ENCODE results near the gene CIROP.

CIROP gene

DNA sequence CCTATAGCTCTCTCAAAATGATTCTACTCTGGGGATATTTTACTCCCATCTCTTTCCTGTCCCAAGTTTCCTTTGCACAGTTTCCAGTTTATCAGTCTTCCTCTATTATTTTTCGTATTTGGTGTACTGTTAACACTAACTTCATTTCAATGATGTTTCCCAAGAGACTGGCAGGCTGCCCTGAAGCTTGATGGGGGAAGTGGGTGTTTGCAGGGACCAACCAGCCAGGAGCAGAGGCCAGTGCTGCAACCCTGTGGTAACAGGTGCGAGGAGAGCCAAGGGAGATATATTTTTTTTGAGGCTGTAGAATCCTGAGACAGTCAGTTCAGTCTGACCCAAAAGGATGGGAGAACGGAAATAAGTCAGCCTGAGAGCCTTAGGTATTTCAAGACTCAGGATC, 26.1 kb upstream of the CIROP start:
- no peak for DNase-seq

DNA sequence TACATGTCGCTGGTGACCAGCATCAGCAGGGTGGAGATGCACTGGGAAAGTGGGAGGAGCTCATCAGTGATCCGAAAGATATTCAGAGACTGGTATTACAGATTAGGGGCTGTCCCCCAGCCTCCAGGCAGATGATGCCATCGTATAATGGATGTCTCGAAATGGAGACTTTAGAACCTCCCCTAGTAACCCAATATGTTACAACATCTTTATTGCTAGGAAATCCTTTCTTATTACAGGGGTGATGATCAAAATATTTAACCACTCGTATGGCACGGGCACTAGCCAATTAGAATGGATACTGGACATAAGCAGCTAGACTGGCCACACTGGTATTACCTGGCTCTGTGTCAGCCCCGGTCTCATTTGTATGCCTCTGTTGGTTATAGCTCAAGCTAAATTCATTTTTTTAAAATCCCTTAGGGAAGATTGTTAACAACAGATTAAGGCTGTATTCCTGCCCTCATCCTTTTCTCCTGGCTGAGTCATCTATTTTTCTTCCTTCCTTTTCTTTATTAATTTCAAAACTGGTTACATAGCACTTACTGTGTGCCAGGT, 25.0 kb upstream of the CIROP start:
- DNase-seq, result no peak

DNA sequence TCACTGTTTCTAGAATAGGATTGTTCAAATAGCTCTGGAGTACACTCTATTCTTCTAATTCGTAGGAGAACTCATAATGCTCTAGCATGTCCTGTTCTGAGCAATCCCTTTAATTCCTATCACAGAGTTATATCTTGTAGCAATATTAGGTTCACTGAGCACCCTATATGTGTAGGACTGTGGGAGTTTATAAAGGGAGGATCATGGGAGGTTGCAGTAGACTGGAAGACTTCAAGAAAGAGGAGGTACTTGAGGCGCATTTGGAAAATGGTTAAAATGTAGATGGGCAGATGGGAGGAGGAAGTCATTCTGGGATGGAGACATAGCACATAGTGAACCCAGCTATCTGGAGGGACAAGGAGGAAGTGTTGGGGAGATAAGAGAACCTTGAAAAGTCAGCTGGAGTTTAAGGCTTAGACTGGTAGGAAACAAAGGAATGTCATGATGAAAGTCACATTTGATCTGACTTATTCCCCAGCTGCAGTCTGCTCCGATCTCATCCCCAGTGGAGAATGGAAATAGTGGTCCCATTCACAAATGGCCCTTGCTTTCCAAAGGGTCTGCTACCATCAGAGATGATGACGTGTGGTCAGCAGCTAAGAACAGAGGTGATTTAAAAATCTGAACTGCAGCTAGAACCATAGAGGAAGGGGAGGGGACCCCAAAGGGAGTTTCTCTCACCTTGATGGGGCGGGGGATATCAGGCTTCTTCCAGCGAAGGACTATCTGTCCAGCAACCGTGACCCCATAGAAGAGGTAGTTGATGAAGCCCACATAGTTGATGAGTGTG, 24.4 kb upstream of the CIROP start:
- no peak for DNase-seq

DNA sequence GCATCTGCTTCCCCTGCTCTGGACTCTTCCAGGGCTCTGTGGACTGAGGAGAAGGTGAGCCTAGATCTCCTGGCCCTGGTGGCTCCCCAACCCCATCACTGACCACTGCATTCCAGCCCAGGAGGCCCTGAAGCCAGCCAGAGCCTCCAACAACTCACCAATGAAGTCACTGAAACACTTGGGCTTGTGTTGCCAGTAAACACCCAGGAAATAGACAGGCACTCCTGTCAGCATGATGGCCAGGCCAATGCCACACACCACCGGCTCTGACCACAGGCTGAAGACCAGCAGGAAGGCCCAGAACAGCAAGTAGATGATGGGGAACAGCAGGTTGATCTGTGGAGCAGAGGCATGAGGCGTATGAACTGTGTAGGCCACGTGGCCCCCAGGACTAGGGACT, 23.1 kb upstream of the CIROP start:
- DNase-seq, result no peak

DNA sequence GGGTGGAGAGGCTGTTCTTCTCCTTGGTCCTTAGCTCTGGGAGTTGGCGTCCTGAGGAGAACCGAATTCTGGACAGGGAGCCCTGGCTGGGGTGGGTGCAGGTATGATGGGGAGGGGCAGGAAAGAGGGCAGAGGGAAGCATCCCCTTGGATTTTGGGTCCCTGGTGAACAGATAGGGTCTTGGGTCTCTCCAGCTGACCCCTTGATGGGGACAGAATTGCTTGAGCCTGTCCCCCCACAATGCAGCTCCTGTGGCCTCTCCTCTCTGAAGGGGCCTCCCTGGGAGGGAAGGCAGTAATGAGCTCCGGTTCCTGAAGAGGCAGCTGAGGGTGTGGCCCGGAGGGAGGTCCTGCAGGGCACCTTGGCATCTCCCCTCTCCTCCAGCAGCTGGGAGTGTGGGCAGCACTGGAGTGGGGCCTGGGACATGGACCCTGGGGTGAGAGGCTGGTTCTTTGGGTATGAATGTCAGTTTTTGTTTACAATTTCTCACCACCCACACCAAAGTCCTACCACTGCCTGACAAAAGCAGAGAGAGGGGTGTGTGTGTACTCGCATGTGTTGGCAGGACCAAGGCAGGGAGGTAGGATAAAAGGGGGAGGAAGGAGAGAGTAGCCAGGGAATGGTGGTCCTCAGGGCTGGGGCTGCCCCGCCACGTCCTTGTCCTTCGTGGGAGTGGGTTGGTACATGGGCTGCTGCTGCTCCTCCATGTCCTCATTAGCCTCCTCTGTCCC, 21.9 kb upstream of the CIROP start:
- DNase-seq, result no peak

DNA sequence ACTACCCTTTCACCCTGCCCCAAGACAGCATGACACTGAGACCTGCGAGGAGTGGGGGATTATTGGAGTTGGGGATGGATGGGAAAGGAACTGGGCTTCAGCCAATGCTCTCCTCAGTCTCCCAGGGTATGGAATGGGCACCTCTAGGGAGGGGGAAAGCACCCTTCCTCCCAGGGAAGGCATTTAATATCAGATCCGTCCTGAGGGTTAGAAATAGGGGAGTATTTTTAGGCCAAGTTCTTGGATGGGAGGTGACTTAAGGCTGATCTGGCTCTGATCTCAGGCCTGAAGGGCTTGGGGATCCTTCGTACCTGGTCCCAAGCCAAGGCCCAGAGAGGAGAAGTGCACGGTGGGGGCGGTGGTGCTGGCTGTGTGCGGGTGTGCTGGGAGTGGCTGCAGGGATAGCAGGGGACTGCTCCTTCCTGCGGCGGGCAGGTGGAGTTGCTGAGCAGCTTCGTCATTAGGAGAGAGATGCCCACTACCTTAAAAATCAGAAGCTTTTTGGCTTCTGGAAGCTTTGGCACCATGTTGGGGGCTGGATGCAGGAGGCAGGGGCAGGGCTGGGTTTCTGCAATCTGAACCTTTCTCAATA, 21.2 kb upstream of the CIROP start:
- no peak for DNase-seq

DNA sequence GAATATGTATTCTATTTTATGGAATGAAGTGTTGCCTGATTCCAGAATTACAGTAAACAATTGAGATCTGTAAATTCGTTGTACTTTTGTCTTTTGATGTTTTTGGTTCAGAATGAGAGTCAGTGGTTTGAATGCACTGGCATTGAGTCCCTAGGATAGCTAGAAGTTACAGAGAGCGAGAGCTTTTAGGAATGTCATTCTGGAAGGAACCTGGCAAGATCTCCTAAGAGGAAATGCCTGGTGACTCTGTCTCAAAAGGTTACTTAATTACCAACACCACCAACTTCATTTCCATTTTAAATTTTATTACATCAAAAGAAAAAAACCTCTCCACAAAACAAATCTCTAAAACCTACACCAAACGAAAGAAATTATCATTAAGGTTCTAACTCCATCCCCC, 20.2 kb upstream of the CIROP start:
- no peak for DNase-seq

DNA sequence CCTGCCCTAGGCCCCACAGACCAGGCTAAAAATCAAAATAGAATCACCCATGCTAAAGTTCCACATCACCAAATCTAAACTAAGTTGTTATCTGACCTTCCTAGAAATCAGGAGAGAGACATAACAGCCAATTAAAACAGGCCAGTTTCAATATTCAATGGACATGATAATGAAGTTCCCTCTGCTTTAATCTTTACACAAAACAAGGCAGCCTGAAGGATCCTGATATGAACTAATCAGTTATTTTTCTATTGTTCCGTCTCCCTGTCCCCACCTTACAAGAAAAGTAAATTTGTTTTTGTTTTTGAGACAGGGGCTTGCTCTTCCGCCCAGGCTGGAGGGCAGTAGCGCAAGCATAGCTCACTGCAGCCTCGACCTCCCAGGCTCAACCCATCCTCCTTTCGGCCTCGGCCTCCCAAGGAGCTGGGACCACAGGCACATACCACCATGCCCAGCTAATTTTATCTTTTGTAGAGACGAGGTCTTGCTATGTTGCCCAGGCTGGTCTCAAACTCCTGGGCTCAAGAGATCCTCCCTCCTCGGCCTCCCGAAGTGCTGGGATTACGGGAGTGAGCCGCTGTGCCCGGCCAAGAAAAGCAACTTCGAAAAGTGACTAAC, 19.7 kb upstream of the CIROP start:
- DNase-seq, result no peak

DNA sequence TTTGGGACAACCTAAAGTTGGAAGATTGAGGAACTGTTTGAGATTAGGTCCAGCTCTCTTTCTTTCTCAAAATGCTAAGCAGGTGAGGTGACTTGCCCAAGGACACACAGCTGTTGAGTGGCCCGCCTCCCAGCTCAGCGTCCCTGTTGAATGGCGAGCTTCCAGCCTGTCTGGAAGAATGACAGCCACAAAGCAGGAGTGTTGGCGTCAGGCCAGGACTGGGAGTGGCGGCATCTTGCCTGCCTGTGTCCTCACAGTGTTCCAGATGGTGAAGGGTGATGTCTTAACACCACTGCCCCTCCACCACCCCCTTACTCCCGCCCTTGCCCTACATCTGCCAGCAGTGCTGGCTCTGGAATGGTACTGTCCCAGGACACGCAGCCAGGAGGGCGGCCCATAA, 18.6 kb upstream of the CIROP start:
- DNase-seq, result no peak

DNA sequence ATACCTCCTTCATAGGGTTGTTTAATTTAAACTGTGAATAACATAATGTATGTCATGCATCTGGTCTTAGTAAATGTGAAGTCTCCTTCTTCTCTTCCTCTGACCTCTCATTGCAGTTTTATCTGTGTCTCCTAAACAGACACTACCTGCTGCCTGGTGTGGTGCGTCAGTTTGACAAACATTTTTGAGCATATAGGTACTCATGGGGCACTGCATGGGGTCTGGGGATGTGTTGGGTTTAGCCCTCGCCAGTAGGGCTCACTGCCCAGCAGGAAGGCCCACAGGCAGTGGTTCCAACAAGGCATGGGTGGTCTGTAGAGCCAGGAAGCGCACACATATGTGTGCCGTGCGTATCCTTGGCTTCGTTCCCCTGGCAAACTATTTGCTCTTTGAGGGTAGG, 17.3 kb upstream of the CIROP start:
- DNase-seq, result no peak

DNA sequence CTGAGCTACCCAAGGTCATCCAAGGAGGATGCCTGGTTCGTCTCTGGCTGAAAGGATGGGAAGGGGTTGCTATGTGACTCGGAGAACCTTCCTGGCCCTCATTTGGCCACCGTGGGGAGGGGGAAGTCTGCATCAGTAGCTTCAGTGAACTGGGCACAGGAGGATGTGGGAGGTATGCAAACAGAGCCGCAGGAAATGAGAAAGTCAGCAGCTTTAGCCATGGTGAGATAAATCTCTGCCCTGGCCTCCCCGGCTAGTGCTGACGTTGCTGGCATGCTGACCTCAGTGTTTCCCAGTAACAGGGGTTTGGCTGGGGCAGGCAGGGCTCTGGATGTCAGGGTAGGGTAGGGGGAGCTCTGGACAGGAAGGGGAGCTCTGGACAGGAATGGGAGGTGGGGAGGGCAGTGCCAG, 16.6 kb upstream of the CIROP start:
- DNase-seq, result no peak

DNA sequence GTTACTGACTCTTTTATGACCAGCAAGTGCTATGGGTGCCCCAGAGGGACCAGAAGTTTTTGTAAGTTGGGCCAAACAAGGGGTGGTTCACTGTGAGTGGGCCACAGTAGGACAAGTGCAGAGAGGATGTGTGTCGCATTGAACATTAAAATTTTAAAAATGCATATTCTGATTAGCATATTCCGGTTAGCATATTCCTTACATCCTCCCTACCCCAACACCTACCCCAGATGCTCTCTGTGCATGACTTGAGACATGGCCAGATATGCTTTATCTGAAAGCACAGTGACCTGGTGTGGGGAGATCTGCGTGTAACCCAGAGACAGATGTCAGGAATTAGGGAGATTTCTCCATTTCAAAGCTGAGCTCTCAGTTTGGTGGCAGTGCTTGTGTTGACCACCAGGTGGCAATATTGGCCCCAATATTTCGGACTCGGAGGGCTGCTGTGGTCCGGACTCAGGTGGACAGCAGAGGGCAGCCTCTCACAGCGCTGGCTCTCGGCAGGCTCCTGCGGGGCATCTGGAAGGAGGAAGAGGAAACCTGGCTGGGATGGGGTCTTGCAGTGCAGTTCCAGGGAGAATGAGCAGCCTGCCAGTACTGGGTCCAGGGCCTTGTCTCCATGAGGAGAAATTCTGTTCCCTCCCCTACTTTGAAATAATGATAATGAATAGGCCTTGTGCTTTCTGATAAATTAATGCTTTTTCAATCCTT, 15.9 kb upstream of the CIROP start:
- peak; percentile 76 for DNase-seq

DNA sequence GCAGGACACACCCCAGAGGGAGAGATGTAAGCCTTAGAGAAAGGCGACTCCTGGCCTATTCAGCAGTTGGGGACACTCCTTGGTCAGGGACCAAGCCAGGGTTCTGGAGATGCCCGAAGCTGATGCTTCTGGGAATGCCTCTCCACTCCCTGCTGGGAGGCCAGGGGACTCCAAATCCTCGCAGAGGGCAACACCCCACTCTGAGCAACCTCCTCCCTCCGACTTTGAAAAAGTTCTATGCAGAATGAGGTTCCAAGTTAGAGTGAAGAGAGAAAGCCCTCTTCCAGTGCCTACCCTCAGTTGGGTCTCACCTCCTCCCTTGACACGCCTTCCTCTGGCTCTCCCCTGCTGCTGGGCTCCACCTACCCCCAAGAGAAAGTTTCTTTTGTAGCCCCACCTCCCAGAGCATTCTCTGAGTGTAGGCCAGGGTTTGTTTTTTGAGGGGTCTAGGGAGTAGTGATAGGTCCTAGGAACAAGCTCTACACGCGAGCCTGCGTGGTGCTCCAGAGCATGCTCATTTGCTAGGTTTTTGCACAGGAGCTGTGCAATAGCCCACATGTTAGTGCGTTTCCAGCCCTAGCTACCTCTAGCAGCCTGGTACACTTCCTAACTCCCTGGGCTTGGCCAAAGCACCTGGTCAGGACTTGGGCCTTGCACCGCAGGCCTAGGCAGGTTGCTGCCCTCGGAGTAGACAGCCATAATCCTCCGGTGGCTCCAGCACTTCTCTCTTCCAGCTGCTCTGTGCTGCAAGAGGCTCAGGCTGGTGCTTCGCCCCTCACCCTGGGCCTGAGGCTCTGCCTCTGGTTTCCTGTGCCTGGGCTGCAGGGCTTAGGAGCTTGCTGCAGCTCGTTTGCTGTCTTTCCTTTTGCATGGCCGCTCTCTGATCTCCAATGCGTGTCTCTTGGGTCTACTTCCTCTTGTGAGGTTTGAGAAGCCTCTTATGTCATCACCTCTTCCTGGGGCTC, 14.9 kb upstream of the CIROP start:
- peak; percentile 30 for DNase-seq

DNA sequence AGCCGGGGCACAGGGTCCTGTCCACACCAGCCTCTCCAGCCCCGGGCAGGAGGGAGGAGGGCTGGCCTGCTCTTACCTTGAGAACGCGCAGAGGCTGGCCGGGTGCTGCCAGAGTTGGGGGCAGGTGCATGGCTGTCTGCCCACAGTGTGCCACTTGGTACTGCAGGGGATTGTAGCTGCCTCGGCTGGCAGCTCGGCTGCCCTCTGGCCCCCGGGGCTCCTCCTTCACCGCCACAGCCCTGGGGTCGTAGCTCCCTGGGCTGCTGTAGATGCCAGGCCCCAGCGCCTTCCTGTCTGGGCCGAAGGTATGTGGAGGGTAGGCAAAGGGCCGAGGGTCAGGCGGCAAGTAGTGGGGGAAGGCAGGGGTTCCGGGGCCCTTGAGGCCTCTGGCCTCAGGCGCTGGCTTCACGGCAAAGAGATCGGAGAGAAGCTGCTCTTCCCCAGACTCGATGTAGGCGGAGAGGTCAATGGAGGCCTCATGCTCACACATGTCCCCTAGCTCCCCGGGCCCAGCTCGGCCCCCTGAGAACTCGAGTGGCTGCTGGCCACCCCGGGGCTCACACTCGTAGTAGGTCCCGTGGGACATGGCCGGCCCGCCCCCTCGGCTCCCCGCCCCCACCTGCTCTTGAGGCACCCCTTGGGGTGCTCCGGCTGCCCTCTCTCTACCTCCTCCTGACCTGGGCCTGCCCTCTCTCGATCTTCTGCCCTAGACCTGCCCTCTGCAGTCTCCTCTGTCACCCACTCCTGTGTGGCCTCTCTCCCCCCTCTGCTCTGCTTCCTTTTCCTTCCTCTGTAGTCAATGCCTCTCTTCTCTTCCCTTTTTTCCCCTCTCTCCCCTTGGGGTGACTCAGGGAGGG, 13.9 kb upstream of the CIROP start, which contains the start of gene CEBPE:
Gene CEBPE (minus strand): TSS at position 750 of the 857 bp plus-strand sequence. CDS start 164 bp downstream, at position 586.
- DNase-seq, result no peak

DNA sequence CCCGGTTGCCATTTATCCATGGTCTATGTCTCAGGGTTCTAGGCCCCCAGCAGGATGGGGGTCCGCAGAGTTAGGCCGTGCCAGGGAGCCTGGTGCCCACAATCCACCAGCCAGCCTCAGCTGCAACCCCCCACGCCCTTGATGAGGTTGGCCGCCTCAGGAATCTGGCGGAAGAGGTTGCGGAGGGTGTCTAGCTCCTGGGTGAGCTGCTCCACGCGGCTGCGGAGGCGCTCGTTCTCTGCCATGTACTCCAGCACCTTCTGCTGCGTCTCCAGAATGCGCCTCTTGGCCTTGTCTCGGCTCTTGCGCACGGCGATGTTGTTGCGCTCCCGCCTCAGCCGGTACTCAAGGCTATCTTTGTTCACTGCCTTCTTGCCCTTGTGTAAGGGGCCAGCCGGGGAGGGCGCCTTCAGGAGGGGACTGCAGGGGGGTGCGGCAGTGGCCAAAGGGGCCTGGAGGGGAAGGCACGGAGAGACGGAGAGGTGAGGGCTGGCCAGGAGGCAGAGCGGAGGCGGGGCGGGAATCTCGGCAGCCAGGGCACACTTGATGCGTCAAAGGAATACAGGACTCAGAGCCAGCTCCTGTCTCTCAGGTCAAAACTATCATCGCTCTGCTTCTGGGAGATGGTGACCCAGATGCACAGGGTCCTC, 12.7 kb upstream of the CIROP start:
- no peak for DNase-seq

DNA sequence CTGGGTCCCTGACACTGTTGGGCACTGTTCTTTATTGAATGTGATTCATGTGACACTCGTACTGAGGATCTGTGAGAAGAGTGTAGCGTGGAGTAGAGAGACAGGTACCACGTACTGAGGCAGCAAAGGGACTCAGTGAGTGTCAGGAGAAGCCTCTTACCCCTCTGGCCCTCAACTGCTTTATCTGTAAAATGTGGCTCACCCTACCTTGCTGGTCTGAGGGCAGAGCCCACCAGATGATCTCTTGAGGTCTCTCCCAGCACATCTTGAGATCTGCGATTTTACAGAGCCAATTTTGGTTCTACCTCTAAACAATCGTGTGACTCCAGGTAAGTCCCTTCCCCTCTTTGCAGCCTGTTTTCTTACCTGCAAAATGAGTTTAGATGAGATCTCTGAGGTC, 11.1 kb upstream of the CIROP start:
- no peak for DNase-seq

DNA sequence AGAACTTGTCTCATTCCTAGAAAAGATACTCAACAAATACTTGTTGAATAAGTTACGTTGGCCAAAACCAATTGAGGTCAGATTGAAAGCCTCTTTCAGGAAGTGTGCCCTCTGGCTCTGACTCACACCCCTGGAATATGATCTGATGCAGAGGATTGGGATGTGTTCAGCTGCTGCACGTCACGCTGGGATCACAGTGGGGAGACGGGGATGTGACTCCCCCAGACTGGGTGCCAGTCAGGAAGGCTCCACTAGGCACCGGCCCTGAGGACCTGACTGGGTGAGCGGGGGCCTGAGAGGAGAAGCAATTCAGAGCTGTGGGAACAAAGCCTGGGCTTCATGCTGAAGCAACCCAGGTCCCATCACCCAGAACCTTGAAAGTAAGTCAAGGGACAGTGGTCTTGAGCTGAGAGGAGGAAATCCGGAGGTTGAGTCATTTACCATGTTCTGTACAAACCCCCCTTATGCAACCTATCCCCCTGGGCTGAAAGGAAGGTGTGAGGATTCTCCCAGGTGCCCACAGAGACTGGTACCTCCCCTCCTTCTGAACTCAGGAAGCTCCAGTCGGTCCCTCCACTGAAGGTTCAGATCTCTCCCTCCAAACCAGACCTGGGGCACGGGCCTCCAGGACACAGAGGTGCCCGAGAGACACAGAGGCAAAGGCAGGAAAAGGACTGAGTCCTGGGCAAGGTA, 10.4 kb upstream of the CIROP start:
- no peak for DNase-seq

DNA sequence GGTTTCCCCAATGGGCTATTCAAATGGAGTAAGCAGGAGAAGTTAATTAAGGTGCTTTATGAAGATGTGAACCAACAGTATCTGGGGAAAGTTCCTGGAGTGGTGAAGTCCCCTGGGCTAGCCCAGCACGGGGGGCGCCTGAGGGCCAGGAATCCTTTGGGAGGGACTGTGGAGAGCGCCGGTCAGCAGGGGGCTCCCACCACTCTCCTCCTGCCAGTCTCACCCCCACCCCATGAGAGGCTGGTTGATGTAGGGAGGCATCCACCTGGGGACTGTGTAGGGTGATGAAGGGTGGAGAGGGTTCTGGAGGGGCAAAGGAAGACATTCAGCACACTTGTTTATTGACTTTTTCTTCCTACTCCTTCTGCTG, 9.9 kb upstream of the CIROP start:
- no peak for DNase-seq

DNA sequence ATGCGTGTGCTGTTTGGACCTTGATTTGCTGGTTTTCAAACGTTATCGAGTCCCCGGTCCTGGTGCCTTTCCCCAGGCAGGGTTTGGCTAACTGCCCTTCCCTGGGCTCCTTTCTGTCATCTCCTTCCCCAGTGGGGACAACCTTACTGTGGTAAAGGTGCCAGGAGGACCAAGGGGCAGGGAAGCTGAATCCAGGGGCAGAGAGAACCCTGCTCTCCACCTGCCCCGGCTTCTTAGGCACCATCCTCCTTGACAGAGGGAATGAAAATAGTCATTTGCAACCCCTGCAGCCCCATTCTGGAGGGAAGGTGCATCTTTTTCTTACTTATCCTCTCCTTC, 9.3 kb upstream of the CIROP start:
- DNase-seq, result no peak

Data from CD4-positive, alpha-beta T cell treated with Interleukin-4 for 4 hours (primary cell).